Fibroblast of the aortic adventitia (primary cell): ENCODE data around the gene FKBP11. TPM values are rescaled to one million over a fixed set of nuclear protein-coding genes. Genes with fewer than 3 reads are reported as not detected.

Experiments used
- DNase-seq: peaks from one replicate; pipeline ENCODE4 v3.0.0-alpha.2; 2010; ENCODE audit warnings: low read depth
- H3K4me3 ChIP-seq: 2 replicates; pipeline ENCODE4 v1.5.1; 2011; ENCODE audit warnings: low read depth, mild to moderate bottlenecking, control low read depth, low read length, moderate library complexity
- CTCF ChIP-seq: IDR thresholded peaks from 2 replicates; pipeline ENCODE4 v1.5.1; 2011; ENCODE audit warnings: mild to moderate bottlenecking, low read length, control low read depth, inconsistent platforms; ENCODE audit not compliant: insufficient read depth
- total RNA-seq: library from RNA; depleted of rRNA; stranded (reverse); fragments of >200 nt; gene quantifications from 2 replicates; pipeline ENCODE4 v1.2.3, GENCODE V29; 2012; ENCODE audit warnings: low replicate concordance

Gene FKBP11
- total RNA-seq, 1 donor, result 23.8 TPM

GRCh38 chr12:48901278-48901677, 24.0 kb downstream of the FKBP11 start:
- H3K4me3 ChIP-seq, result no peak overlapping the region
- peak; percentile 31 for DNase-seq
- TF ChIP-seq CTCF, result no peak

GRCh38 chr12:48899651-48900050, 25.6 kb downstream of the FKBP11 start:
- no peak for DNase-seq
- no peak for TF ChIP-seq CTCF
- no peak overlapping the region for H3K4me3 ChIP-seq

- no peak overlapping the region for H3K4me3 ChIP-seq
- TF ChIP-seq CTCF, result no peak
- DNase-seq, result no peak
Measured at GRCh38 chr12:48894271-48894670, 31.0 kb downstream of the FKBP11 start.

- TF ChIP-seq CTCF, result peak; percentile 93
- DNase-seq, result peak; percentile 76
Measured at GRCh38 chr12:48890657-48891418, 34.5 kb downstream of the FKBP11 start.

GRCh38 chr12:48889679-48890078, 35.6 kb downstream of the FKBP11 start:
- no peak for DNase-seq
- TF ChIP-seq CTCF, result no peak
- H3K4me3 ChIP-seq, result no peak overlapping the region

More at GRCh38 chr12:48890657-48891418, 34.5 kb downstream of the FKBP11 start:
- peak overlapping the region; percentile 53 for H3K4me3 ChIP-seq

- no peak for TF ChIP-seq CTCF
- DNase-seq, result peak; percentile 39
- no peak overlapping the region for H3K4me3 ChIP-seq
Measured at GRCh38 chr12:48883305-48884161, 41.8 kb downstream of the FKBP11 start.
